K562 (cell line): ENCODE results near the gene GAPDH. TPM values are rescaled to one million over a fixed set of nuclear protein-coding genes. Genes with fewer than 3 reads are reported as not detected.
A peak's percentile ranks its signal among the peaks of the same experiment; 100 is the strongest.

ENCODE experiments used
- CLOCK ChIP-seq: fragments of 250-450 bp; sonication (Bioruptor Pico); IDR thresholded peaks from 2 replicates; pipeline ENCODE4 v1.4.0; 2020; ENCODE audit warnings: mild to moderate bottlenecking, moderate library complexity, borderline replicate concordance
- DNMT1 ChIP-seq: fragments of 450-650 bp; IDR thresholded peaks from 2 replicates; pipeline ENCODE4 v1.6.1; 2016; ENCODE audit warnings: antibody characterized with exemption, mild to moderate bottlenecking
- ELF1 ChIP-seq: fragments of 200-800 bp; sonication (Bioruptor generic); IDR thresholded peaks from 2 replicates; pipeline ENCODE4 v1.6.1; 2016; ENCODE audit warnings: missing genetic modification characterization, missing compliant biosample characterization
- FOXO4 ChIP-seq: fragments of 450-650 bp; formaldehyde crosslinking; IDR thresholded peaks from 2 replicates; pipeline ENCODE4 v1.4.0; 2020; ENCODE audit warnings: mild to moderate bottlenecking, moderate library complexity
- HNRNPK ChIP-seq: fragments of 200-400 bp; formaldehyde crosslinking; IDR thresholded peaks from one replicate; pipeline ENCODE4 v1.6.1; 2018; ENCODE audit warnings: mild to moderate bottlenecking, low read depth, low read length; ENCODE audit not compliant: poor library complexity, severe bottlenecking
- HNRNPL ChIP-seq: fragments of 200-400 bp; formaldehyde crosslinking; IDR thresholded peaks from 2 replicates; pipeline ENCODE4 v1.6.1; 2017; ENCODE audit warnings: low read depth, mild to moderate bottlenecking, low read length
- KDM1A ChIP-seq, 2 experiments: fragments of 450-650 bp; IDR thresholded peaks; 2 replicates each; pipeline ENCODE4 v1.6.1; 2016; ENCODE audit warnings: mild to moderate bottlenecking in 2 of 2
- MAZ ChIP-seq, 2 experiments: fragments of 450-650 bp in 1 of 2; sonication (generic) in 1 of 2; formaldehyde crosslinking; IDR thresholded peaks in 1 of 2; conservative IDR thresholded peaks in 1 of 2; 2 replicates each; pipeline versions ENCODE4 v1.4.0 to v1.5.0; 2020; ENCODE audit warnings: mild to moderate bottlenecking in 1 of 2, missing genetic modification reagents in 1 of 2
- MEIS2 ChIP-seq: fragments of 450-650 bp; IDR thresholded peaks from 2 replicates; pipeline ENCODE4 v1.6.1; 2014; ENCODE audit warnings: mild to moderate bottlenecking; ENCODE audit not compliant: partially characterized antibody
- MXI1 ChIP-seq: IDR thresholded peaks from 2 replicates; pipeline ENCODE4 v1.6.1; 2011; ENCODE audit warnings: low read depth, mild to moderate bottlenecking, improper control_type of control experiment, low read length
- MYC ChIP-seq, 2 experiments: fragments of 250-450 bp in 1 of 2; sonication (Bioruptor Pico) in 1 of 2; IDR thresholded peaks; 2 replicates each; pipeline versions ENCODE4 v1.5.1 to v1.6.1; 2012 to 2021; ENCODE audit warnings: low read depth in 2 of 2, borderline replicate concordance in 1 of 2, improper control_type of control experiment in 1 of 2, low read length in 1 of 2, mild to moderate bottlenecking in 1 of 2, moderate library complexity in 1 of 2
- NFE2 ChIP-seq: IDR thresholded peaks from 2 replicates; pipeline ENCODE4 v1.6.1; 2014; ENCODE audit warnings: antibody characterized with exemption, low read depth
- PHB ChIP-seq: fragments of 250-450 bp; sonication (Bioruptor Pico); IDR thresholded peaks from 2 replicates; pipeline ENCODE4 v1.5.0; 2021
- PPARD ChIP-seq: fragments of 250-450 bp; sonication (Bioruptor Pico); IDR thresholded peaks from 2 replicates; pipeline ENCODE4 v1.8.0; 2022; ENCODE audit warnings: inconsistent platforms, mild to moderate bottlenecking, moderate library complexity
- RFX7 ChIP-seq: fragments of 250-450 bp; sonication (Bioruptor Pico); IDR thresholded peaks from 2 replicates; pipeline ENCODE4 v1.5.1; 2021; ENCODE audit warnings: mild to moderate bottlenecking
- TAF1 ChIP-seq: IDR thresholded peaks from 2 replicates; pipeline ENCODE4 v1.6.1; 2011; ENCODE audit warnings: mild to moderate bottlenecking, low read length, moderate library complexity; ENCODE audit not compliant: insufficient read depth, control insufficient read depth, severe bottlenecking; ENCODE audit errors: extremely low read depth
- ZBTB26 ChIP-seq: fragments of 450-650 bp; formaldehyde crosslinking; IDR thresholded peaks from 2 replicates; pipeline ENCODE4 v1.4.0; 2022; ENCODE audit warnings: missing genetic modification characterization
- ZEB2 ChIP-seq: fragments of 450-650 bp; IDR thresholded peaks from 2 replicates; pipeline ENCODE4 v1.6.1; 2016
- ZHX1 ChIP-seq: fragments of 150-350 bp; conservative IDR thresholded peaks from 2 replicates; pipeline ENCODE4 v1.6.1; 2014; ENCODE audit warnings: low read length
- ZNF165 ChIP-seq: fragments of 250-450 bp; sonication (Bioruptor Pico); IDR thresholded peaks from 2 replicates; pipeline ENCODE4 v1.4.0; 2020; ENCODE audit warnings: borderline replicate concordance
- ZNF444 ChIP-seq: fragments of 250-450 bp; sonication (Bioruptor Pico); IDR thresholded peaks from 2 replicates; pipeline ENCODE4 v1.4.0; 2020; ENCODE audit warnings: mild to moderate bottlenecking, moderate library complexity
- ZNF717 ChIP-seq: fragments of 250-450 bp; sonication (Bioruptor Pico); IDR thresholded peaks from 2 replicates; pipeline ENCODE4 v1.5.0; 2021
- ZNF75A ChIP-seq: fragments of 450-650 bp; formaldehyde crosslinking; IDR thresholded peaks from 2 replicates; pipeline ENCODE4 v1.4.0; 2020; ENCODE audit warnings: mild to moderate bottlenecking
- polyA plus RNA-seq, 8 experiments: library from polyadenylated mRNA; depleted of rRNA in 4 of 8; stranded (reverse) in 5 of 8; unstranded in 3 of 8; fragments of >200 nt; fragmentation: Nextera tagmentation in 2 of 8; fragmentation: Illumina TruSeq in 1 of 8; extraction: Ambion mirVana in 2 of 8; extraction: Trizol in 1 of 8; gene quantifications; 2 replicates each; pipeline versions ENCODE4 v1.2.1 to v1.2.3, GENCODE V29; 2011 to 2014; ENCODE audit warnings: inconsistent platforms in 1 of 8, missing spikeins in 1 of 8
- total RNA-seq, 7 experiments: library from RNA; depleted of rRNA in 6 of 7; stranded (reverse); fragments of >200 nt in 6 of 7; fragmentation: Illumina TruSeq in 2 of 7; extraction: Trizol in 2 of 7; gene quantifications; 2 replicates each; pipeline versions ENCODE4 v1.2.1 to v1.2.3, GENCODE V29; 2011 to 2021; ENCODE audit warnings: low replicate concordance in 1 of 7

GAPDH gene
- total and polyA plus RNA-seq, 9 of the 15 experiments (the other 6 are each of a cell fraction or from before 2014, with no cell fraction given): 2,206 to 6,793 (median 4,217) TPM

- TF ChIP-seq CLOCK (no peak), ZEB2 (no peak), HNRNPK (no peak), ZNF75A (CRISPR knock-in tag) (no peak), ZBTB26 (CRISPR knock-in tag) (no peak), FOXO4 (CRISPR knock-in tag) (no peak), TAF1 (peak; percentile 13), ZNF165 (CRISPR knock-in tag) (no peak), MYC (IDR thresholded peaks at IDR 0.05; ENCODE audit: low read depth, low read length) (no peak), MYC (CRISPR knock-in tag; IDR thresholded peaks at IDR 0.05; ENCODE audit: borderline replicate concordance, low read depth) (no peak), ZNF717 (CRISPR knock-in tag) (no peak), ELF1 (tag) (peak; percentile 40; the same call in 1 of the 2 replicates), MEIS2 (no peak), PHB (CRISPR knock-in tag) (no peak), DNMT1 (no peak), RFX7 (0 out of 2 replicates have a peak, but pooled peaks have one; percentile 30), ZHX1 (no peak), PPARD (CRISPR knock-in tag) (no peak), MAZ (CRISPR knock-in tag; conservative IDR thresholded peaks at IDR 0.05 in 1 of 2, IDR thresholded peaks at IDR 0.05 in 1 of 2) (0 out of 4 replicates have a peak, but pooled peaks of 1 of the 2 experiments have one; percentile 64), HNRNPL (no peak), ZNF444 (CRISPR knock-in tag) (peak; percentile 67; the same call in 1 of the 2 replicates), NFE2 (no peak), MXI1 (no peak), KDM1A (IDR thresholded peaks at IDR 0.05) (peak in 1 of 2 experiments; percentile 80; a peak in 1 of 4 replicates)
Observed at GRCh38 chr12:6533653-6533922, 729 bp upstream of the GAPDH start (continued).
